Measurements from ENCODE around the gene ZIK1.

DNA sequence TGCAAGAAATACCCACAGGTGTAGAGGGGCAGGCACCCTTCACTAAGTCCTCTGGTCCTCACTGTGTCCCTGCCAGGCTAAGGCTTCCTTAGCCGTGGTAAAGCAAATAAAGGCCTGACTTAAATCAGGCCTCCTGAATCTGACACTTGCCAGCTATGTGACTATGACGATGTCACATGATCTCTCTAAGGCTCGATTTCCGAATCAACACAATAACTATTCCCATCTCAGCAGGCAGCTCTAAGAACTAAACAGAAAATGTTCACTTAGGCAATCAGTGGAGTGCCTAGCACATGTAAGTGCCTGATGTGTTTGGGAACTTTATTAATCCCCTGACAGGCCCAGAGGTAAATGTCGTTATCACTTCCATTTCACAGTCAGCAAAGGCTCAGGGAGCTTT lies 26.3 kb upstream of the ZIK1 start:
- TF ChIP-seq RAD21 (IDR thresholded peaks at IDR 0.05; ENCODE audit: low read depth) (no peak), CTCF (IDR thresholded peaks at IDR 0.05 in 2 of 3, conservative IDR thresholded peaks at IDR 0.05 in 1 of 3; ENCODE audit: borderline replicate concordance in 1 of 3, insufficient read depth in 1 of 3, low read depth in 2 of 3, low read length in 2 of 3) (no peak), EZH2 (IDR thresholded peaks at IDR 0.05) (no peak), POLR2A (IDR thresholded peaks at IDR 0.05; ENCODE audit: borderline replicate concordance, extremely low read depth, insufficient read depth, insufficient read length) (no peak), POLR2AphosphoS5 (IDR thresholded peaks at IDR 0.05; ENCODE audit: low read depth, low read length) (no peak), ZNF274 (IDR thresholded peaks at IDR 0.05; ENCODE audit: low read depth, low read length) (no peak), ZFX (IDR thresholded peaks at IDR 0.05) (no peak), TCF7L2 (IDR thresholded peaks at IDR 0.05; ENCODE audit: borderline replicate concordance, extremely low read depth, insufficient read depth, insufficient read length) (no peak), CEBPB (IDR thresholded peaks at IDR 0.05; ENCODE audit: low read depth) (no peak), JUND (IDR thresholded peaks at IDR 0.05) (no peak), ATF3 (IDR thresholded peaks at IDR 0.05) (no peak), SIN3A (IDR thresholded peaks at IDR 0.05; ENCODE audit: low read depth) (no peak)
- TF ChIP-seq, protein P1, sequence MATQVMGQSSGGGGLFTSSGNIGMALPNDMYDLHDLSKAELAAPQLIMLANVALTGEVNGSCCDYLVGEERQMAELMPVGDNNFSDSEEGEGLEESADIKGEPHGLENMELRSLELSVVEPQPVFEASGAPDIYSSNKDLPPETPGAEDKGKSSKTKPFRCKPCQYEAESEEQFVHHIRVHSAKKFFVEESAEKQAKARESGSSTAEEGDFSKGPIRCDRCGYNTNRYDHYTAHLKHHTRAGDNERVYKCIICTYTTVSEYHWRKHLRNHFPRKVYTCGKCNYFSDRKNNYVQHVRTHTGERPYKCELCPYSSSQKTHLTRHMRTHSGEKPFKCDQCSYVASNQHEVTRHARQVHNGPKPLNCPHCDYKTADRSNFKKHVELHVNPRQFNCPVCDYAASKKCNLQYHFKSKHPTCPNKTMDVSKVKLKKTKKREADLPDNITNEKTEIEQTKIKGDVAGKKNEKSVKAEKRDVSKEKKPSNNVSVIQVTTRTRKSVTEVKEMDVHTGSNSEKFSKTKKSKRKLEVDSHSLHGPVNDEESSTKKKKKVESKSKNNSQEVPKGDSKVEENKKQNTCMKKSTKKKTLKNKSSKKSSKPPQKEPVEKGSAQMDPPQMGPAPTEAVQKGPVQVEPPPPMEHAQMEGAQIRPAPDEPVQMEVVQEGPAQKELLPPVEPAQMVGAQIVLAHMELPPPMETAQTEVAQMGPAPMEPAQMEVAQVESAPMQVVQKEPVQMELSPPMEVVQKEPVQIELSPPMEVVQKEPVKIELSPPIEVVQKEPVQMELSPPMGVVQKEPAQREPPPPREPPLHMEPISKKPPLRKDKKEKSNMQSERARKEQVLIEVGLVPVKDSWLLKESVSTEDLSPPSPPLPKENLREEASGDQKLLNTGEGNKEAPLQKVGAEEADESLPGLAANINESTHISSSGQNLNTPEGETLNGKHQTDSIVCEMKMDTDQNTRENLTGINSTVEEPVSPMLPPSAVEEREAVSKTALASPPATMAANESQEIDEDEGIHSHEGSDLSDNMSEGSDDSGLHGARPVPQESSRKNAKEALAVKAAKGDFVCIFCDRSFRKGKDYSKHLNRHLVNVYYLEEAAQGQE (IDR thresholded peaks at IDR 0.05; ENCODE audit: low read depth) = no peak
